Measurements from ENCODE around the gene STRBP. TPM values are rescaled to one million over a fixed set of nuclear protein-coding genes. Genes with fewer than 3 reads are reported as not detected.
"Not testable (repeated sequence)": the region's sequence is repeated elsewhere in the genome, so short reads cannot be mapped to it uniquely, and the experiment has no call there.

The STRBP gene
- total RNA-seq: 29.8 TPM

- peak; percentile 91 for DNase-seq (ENCODE audit: low spot score)
Measured at GRCh38 chr9:123268465-123269259, at the start of gene STRBP. TSS of gene STRBP (minus strand) at chr9:123268586. CDS start at chr9:123184134, 84,452 bp downstream.

- DNase-seq (ENCODE audit: low spot score): no peak
Measured at GRCh38 chr9:123316053-123316718, 47.8 kb upstream of the STRBP start.

DNA sequence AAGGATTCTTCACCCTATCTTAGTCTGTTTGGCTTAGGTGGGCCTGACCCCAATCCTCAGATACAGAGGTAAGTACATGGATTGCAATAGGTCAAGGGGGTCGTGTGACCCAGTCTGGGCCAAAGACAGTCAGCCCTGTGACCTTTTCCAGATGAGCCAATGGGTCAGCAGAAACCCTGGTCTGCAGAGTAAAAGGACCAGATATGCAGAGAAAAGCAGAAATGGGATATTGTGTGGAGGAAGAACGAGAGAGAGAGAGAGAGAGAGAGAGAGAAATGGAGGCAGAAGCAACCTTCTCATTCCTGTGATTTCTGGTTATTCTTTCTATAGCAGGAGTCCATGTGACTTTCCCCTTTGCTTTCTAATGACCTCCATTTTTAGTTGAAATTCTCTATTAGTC, 47.2 kb upstream of the STRBP start:
- no peak for DNase-seq (ENCODE audit: low spot score)

- DNase-seq (ENCODE audit: low spot score): no peak
Measured at GRCh38 chr9:123314617-123315016, 46.2 kb upstream of the STRBP start.

DNA sequence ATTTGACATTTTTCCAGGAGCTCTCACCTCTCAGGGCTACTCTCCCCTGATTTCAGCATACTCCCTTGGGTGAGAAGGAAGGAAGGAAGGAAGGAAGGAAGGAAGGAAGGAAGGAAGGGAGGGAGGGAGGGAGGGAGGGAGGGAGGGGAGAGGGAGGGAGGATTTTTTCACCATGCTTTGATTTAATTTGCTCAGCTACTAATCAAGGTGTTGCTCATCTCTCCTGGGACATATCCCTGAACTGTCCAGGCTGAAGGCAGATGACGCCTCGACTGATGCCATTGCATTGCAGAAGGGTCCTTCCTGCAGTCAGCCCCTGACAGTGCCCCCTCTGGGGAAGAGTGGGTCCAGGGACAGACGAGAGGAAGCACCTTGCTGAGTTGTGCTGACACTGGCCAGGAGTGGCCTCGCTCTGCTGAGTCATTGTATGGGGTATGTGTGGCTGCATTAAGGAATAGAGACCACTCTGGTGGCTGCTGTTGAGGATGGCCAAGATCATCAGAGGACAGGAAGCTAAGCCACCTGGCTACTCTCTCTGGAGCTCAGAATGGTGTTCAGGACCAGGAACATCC, 44.0 kb upstream of the STRBP start:
- no peak for DNase-seq (ENCODE audit: low spot score)

GRCh38 chr9:123311250-123311752, 42.9 kb upstream of the STRBP start:
- DNase-seq (ENCODE audit: low spot score): no peak

DNA sequence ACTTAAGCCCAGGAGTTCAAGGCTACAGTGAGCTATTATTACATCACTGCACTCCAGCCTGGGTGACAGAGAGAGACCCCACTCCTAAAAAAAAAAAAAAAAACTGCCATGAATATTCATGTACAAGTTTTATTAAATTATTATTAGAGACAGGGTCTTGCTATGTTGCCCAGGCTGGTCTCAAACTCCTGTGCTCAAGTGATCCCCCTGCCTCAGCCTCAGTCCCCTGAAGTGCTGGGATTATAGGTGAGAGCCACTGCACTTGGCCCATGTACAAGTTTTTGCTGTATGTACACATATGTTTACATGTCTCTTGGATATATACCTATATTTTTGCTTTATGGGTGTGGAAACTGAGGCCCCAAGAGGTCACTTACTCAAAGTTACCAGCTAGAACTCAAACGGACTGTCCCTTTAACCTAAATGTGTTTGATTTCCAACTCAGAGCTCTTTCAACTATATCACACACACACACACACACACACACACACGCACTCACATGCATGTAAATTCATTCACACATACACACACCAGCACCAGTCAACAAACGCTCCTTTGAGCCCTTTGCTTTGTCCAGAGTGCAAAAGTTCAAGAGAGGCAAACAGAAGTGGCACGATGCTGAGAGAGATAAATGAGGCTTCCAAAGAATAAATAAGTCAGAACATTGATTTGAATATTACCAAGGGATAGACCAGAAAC, 42.3 kb upstream of the STRBP start:
- DNase-seq (ENCODE audit: low spot score): no peak

DNA sequence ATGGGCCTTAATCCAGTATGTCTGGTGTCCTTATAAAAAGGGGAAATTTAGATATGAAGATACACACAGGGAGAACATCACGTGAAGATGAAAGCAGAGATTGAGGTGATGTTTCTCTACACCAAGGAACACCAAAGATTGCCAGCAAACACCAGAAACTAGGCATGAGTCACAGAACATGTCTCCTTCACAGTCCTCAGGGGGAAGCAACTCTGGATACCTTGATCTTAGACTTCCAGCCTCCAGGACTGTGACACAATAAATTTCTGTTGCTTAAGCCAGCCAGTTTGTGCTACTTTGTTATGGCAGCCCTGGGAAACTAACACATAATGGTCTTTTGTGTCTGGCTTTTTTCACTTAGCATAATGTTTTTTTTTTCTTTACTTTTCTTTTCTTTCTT, 41.2 kb upstream of the STRBP start:
- DNase-seq (ENCODE audit: low spot score): no peak

DNA sequence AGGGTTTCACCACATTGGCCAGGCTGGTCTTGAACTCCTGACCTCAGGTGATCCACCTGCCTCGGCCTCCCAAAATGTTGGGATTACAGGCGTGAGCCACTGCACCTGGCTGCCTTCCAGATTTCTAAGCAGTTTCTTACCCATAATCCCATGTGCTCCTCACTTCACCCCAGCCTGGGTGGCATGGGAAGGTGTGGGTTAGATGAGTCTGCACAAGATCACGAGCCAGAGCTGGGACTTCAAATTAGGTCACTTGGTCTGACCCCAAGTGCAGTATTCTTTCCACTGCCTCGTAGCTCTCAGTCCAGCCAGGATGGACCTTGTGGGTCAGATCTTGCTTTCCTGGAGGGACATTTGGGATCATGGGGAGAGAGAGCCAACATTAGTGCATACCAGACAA, 37.5 kb upstream of the STRBP start:
- no peak for DNase-seq (ENCODE audit: low spot score)

DNA sequence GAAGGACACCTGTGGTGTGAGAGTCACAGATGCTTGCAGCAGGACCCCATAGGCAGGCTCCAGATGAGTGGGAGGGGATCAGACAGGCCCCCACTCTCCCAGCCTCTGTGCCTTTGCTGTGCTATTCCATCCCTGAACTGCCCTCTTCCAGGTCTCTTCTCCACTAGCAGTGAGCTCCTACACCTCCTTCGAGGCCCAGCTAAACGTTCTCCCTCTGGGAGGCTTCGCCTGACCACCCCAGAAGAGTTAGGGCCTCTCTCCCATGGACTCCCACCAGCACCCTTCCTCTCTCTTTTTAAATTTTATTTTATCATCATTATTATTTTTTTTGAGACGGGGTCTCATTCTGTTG, 35.9 kb upstream of the STRBP start:
- no peak for DNase-seq (ENCODE audit: low spot score)

- no peak for DNase-seq (ENCODE audit: low spot score)
Measured at GRCh38 chr9:123302348-123303214, 34.2 kb upstream of the STRBP start.

GRCh38 chr9:123301936-123302335, 33.5 kb upstream of the STRBP start:
- DNase-seq (ENCODE audit: low spot score): not testable (repeated sequence)

DNA sequence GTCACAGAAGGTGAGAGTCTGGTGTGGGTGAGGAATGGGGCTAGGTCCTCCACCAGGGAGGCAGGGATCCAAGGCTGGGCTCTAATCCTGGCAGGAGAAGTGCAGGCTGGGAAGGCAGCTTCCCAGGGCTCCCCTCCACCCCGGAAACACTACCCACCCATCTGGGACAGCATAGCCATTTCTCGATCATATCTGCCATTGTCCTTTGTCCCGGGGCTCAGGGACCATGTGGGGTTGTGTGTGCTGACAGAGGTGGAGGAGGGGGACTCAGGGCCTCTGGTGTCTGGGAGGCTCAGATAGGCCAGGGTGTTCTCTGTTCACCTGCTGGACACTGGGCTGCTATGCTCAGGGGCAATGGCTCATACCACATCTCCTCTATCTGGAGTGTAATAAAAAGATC, 32.2 kb upstream of the STRBP start:
- DNase-seq (ENCODE audit: low spot score): no peak

DNA sequence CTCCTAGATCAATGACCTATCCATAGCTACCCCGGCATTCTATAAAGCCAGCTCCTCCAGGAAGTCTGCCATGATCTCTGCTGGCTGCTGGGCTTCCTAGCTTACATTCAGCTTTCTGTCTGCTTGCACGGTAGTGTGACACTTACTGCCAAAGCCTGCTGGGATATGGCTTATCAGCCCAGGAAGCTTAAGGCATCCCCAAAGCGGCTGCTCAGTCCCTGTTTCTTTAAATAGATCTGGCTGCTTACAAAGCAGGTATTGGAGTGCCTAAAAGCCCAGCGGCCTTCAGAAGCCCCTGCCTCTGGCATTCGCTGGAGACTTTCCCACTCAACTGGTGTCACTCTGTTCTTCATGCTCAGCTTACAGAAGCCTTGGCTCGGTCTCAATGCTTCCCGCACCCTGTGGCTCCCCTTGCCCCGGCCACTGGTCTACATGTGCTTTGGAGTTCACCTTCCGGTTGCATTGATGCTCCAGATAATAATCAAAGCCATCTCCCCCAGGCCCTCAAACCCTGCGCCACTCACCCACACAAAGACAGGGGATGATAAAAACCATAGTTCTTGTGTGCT, 31.3 kb upstream of the STRBP start:
- DNase-seq (ENCODE audit: low spot score): no peak

DNA sequence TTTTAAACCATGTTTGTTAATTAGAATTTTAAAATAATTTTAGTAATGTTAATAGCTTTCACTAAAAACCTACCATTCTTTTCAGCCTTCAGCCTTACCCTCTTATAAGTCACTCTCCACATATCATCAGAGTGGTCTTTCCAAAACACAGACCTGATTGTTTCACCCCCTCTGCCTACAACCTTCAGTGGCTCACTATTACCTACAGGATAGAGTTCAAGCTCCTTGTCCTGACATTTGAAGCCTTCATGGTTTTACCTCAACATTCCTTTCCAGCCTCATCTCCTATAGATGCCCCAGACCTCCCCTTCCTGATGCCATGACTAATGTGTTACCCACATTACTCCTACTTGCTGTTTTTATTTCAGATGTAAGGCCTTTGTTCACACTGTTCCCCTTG, 27.8 kb upstream of the STRBP start:
- no peak for DNase-seq (ENCODE audit: low spot score)

DNA sequence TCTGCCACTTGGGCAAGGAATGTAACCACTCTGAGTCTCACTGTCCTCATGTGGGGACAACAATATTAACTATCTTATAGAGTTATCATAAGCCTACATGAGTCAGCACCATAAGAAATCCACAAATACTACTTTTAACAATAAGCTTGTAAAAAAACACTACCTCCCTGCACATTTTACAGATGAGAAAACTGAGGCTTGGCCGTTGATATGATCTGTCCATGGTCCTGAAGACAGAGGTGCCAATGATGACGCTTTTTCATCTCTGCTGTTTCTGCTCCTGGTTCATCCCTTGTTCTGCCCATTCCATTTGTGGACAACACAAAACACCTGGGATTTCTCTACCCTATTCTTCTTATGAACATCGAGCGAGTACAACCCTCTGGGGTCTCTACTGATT, 23.4 kb upstream of the STRBP start:
- DNase-seq (ENCODE audit: low spot score): no peak

- DNase-seq (ENCODE audit: low spot score): no peak
Measured at GRCh38 chr9:123290764-123291163, 22.4 kb upstream of the STRBP start.

DNA sequence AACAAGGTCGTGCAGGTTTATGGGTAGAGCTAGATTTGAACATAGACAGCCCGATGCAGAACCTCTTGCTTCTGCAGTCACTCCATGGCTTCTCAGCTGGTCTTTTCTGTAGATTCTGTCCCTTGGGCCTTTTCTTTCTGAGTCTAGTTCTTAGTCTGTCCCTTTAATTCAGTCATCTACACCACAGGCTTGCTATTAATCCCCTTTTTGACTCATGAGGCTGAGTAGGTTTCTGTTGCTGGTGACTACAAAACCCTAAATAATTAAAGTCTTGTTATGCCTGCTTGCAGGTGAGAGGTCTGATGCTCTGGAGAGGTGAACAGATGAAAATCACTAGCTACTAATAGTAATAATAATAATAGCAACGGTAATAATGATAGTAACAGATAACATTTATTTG, 19.3 kb upstream of the STRBP start:
- no peak for DNase-seq (ENCODE audit: low spot score)

DNA sequence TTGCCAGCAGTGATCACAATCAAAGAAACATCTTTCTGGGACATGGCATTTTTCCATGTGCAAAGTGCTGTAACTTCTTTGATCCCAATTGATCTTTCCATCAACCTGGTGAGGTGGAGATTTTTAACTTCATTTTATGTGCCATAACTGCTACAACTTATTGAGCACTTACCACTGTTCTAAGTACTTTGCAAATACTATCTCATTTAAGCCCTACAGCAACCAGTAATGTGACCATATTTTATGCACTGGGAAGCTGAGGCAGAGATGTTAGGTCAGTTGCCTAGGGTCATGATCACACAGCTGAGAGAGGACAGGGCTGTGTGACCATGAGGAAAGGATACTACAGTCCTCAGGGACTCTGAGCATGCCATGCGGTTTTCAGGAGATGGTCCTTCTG, 17.9 kb upstream of the STRBP start:
- DNase-seq (ENCODE audit: low spot score): no peak

DNA sequence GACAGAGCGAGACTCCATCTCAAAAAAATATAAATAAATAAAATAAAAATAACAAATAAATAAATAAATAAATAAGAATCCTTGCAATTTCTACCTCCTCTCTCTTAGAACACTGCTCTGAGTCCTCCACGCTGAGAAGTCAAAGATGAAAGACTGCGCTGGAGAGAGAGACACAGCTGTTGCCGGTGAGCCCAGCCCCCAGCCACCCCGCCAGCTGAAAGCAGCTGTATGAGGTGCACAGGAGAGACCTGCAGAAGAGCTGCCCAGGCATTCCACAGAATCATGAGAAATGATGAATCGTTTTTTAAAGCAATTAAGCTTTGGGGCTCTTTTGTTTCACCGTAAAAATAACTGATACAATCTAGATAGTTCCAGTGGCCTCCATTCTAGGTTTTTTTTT, 16.3 kb upstream of the STRBP start:
- no peak for DNase-seq (ENCODE audit: low spot score)

DNA sequence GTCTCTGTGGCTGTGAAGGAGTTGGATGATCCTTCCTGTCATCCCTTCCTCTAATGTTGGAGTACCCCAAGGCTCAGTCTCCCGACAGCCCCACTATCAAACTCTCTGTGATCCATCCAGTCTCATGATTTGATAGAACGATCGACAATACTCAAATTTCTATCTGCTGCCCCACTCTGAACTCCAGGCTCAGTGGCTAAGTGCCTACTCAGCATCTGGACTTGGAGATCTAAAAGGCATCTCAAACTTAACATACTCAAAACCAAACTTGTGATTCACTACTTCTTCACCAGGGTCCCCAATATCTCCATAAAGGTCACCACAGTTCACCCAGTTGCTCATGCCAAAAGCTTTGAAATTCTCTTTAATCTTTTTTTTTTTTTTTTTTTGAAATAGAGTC, 15.1 kb upstream of the STRBP start:
- no peak for DNase-seq (ENCODE audit: low spot score)
